Activated T-cell treated with anti-CD3 and anti-CD28 coated beads for 4 hours (primary cell): Measurements from ENCODE around the gene KCNAB3.

Experiments used
- DNase-seq: peaks from one replicate; pipeline ENCODE4 v3.0.0-alpha.2; 2020

Gene KCNAB3

GRCh38 chr17:7935859-7936258, 6.2 kb upstream of the KCNAB3 start:
- DNase-seq, result no peak

- DNase-seq, result no peak
These were observed 3.3 kb upstream of the KCNAB3 start for GRCh38 chr17:7932949-7933348.

- DNase-seq, result no peak
These were observed 2.8 kb upstream of the KCNAB3 start for GRCh38 chr17:7932483-7932891.

- peak; percentile 98 for DNase-seq
These were observed 2.2 kb upstream of the KCNAB3 start, which contains the start of the genes CNTROB and TRAPPC1 for GRCh38 chr17:7931709-7932482. CNTROB (plus strand) TSS chr17:7932206; CDS start chr17:7933080, 874 bp downstream. TRAPPC1 (minus strand) TSS chr17:7931946; CDS start chr17:7931829, 117 bp downstream.

GRCh38 chr17:7930841-7931631, 1.4 kb upstream of the KCNAB3 start:
- no peak for DNase-seq

GRCh38 chr17:7927596-7927995, 2.1 kb downstream of the KCNAB3 start:
- DNase-seq, result no peak

GRCh38 chr17:7922845-7923628, 6.6 kb downstream of the KCNAB3 start:
- DNase-seq, result peak; percentile 74

- DNase-seq, result no peak
These were observed 7.3 kb downstream of the KCNAB3 start for GRCh38 chr17:7922269-7922844.

GRCh38 chr17:7916808-7917207, 12.8 kb downstream of the KCNAB3 start:
- no peak for DNase-seq

- DNase-seq, result no peak
These were observed 13.3 kb downstream of the KCNAB3 start for GRCh38 chr17:7916385-7916682.

GRCh38 chr17:7915611-7916384, 13.9 kb downstream of the KCNAB3 start, which contains the start of gene RNF227:
RNF227 (minus strand) TSS chr17:7916289; CDS start chr17:7916195, 94 bp downstream.
- peak; percentile 69 for DNase-seq

- DNase-seq, result no peak
These were observed 14.5 kb downstream of the KCNAB3 start for GRCh38 chr17:7915179-7915610.

- DNase-seq, result no peak
These were observed 16.6 kb downstream of the KCNAB3 start for GRCh38 chr17:7912927-7913524.

- no peak for DNase-seq
These were observed 18.5 kb downstream of the KCNAB3 start for GRCh38 chr17:7911116-7911515.

- no peak for DNase-seq
These were observed 18.9 kb downstream of the KCNAB3 start for GRCh38 chr17:7910711-7911110.

GRCh38 chr17:7910281-7910680, 19.4 kb downstream of the KCNAB3 start:
- no peak for DNase-seq

- DNase-seq, result no peak
These were observed 20.6 kb downstream of the KCNAB3 start for GRCh38 chr17:7909089-7909488.

- DNase-seq, result no peak
These were observed 26.2 kb downstream of the KCNAB3 start for GRCh38 chr17:7903154-7904103.

GRCh38 chr17:7897773-7898172, 31.9 kb downstream of the KCNAB3 start:
- no peak for DNase-seq

- no peak for DNase-seq
These were observed 32.6 kb downstream of the KCNAB3 start for GRCh38 chr17:7897090-7897489.
